Activated CD8-positive, alpha-beta T cell treated with anti-CD3 and anti-CD28 coated beads, Interleukin-2, amount 10 ng/mL, durations not matched to agents 7 days and 5 days (primary cell): ENCODE results near the gene USP5. TPM values are rescaled to one million over a fixed set of nuclear protein-coding genes. Genes with fewer than 3 reads are reported as not detected.
"Not testable (repeated sequence)": the region's sequence is repeated elsewhere in the genome, so short reads cannot be mapped to it uniquely, and the experiment has no call there.

ENCODE experiments used
- ATAC-seq: fragments of 150-1000 bp; cut with Tn5 transposase; one replicate; pipeline ENCODE4 v1.10.0; 2021; ENCODE audit warnings: moderate library complexity
- CTCF ChIA-PET: fragments of 350-600 bp; sonication (Branson Sonifier 250); formaldehyde crosslinking; loops from one replicate; lab custom pipeline; 2021; ENCODE audit warnings: antibody characterized with exemption; lab: Charles Lee
- POLR2A ChIA-PET: fragments of 350-600 bp; sonication (Branson Sonifier 250); formaldehyde crosslinking; loops from one replicate; lab custom pipeline; 2021; ENCODE audit warnings: antibody characterized with exemption; lab: Charles Lee
- DNase-seq: peaks from one replicate; pipeline ENCODE4 v3.0.0-alpha.2; 2020
- H3K27ac Mint-ChIP-seq: one replicate; pipeline ENCODE4 v1.8.0; 2021; ENCODE audit warnings: mild to moderate bottlenecking, mixed read lengths
- H3K27me3 Mint-ChIP-seq: one replicate; pipeline ENCODE4 v1.8.0; 2021; ENCODE audit warnings: low read depth, mixed read lengths
- H3K36me3 Mint-ChIP-seq: one replicate; pipeline ENCODE4 v1.8.0; 2021; ENCODE audit warnings: low read depth, mixed read lengths
- H3K4me1 Mint-ChIP-seq: one replicate; pipeline ENCODE4 v1.8.0; 2021; ENCODE audit warnings: low read depth, mixed read lengths
- H3K4me3 Mint-ChIP-seq: one replicate; pipeline ENCODE4 v1.8.0; 2021; ENCODE audit warnings: mild to moderate bottlenecking, mixed read lengths
- H3K9me3 Mint-ChIP-seq: one replicate; pipeline ENCODE4 v1.8.0; 2022; ENCODE audit warnings: mixed read lengths; ENCODE audit not compliant: insufficient read depth
- total RNA-seq, 2 experiments: library from RNA; stranded (reverse); gene quantifications; one replicate each; pipeline ENCODE4 v1.2.3, GENCODE V29; 2021

The USP5 gene
- total RNA-seq, 2 experiments from 2014 or later = 105 to 108 TPM

DNA sequence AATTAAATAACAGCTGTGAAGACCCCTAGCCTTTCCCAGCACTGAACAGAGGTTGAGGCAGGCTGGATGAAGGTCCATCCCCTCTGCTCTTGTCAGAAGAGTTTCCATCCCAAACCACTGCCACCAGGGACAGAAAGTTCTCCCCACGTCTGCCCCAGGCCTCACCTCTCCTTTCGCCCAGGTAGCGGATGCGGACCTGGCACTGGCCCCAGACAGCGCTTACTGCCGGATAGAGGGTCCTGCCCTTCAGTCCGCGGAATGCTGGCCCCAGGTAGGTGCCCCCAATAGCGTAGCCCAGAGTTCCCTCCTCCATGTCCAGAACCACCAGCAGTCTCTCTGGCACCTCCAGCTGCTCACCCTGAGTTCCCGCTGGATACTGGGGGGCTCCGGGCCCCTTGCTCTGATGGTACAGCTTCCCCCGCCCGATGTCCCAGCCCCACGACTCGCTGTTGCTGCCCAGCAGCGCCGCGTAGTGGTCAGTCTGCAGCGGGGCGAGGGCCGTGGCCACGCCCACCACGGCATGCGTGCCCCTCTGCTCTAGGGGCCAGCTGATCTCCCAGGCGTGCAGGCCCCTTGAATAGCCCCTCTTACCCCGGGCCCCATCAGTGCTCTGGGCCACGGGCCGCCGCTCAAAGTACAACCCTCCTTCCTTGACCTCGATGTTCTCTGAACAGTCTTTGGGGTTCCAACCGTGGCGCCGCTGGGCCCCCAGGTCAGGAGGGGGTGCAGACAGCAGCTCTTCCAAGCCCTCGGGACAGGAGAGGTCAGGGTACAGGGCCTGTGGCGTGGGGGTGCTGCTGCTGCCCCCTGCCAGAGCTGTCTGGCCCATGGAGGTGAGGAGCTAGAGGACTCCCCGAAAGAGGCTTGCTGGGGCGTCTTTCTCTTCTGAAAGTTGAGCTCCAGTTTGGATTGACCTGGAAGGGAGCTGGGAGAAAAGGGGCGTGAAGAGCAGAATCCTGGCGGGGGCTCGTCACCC is 20.4 kb downstream of the USP5 start:
- Mint-ChIP-seq H3K27ac (peak overlapping the region; percentile 96), H3K27me3 (no peaks in the 10 kb centered on the region), H3K4me3 (peak overlapping the region; percentile 94), H3K9me3 (no peaks in the 10 kb centered on the region), H3K36me3 (peaks cover 66% of the 10 kb centered on the region), H3K4me1 (peaks cover 59% of the 10 kb centered on the region)
- CTCF ChIA-PET = interaction anchor here (0.7 to 6.1 kb wide), 39 partner anchors 8 to 302 kb away, joined by 3 to 121 read pairs (median 8); partner anchors contain the start of genes C12orf57, C1RL, CDCA3 and COPS7A
- POLR2A ChIA-PET = interaction anchor here (0.6 to 3.6 kb wide), 28 partner anchors 10 to 407 kb away, joined by 3 to 47 read pairs (median 5); partner anchors contain the start of genes C12orf57, CDCA3, COPS7A and MLF2
- ATAC-seq = peak; percentile 32
- DNase-seq = peak; percentile 91

DNA sequence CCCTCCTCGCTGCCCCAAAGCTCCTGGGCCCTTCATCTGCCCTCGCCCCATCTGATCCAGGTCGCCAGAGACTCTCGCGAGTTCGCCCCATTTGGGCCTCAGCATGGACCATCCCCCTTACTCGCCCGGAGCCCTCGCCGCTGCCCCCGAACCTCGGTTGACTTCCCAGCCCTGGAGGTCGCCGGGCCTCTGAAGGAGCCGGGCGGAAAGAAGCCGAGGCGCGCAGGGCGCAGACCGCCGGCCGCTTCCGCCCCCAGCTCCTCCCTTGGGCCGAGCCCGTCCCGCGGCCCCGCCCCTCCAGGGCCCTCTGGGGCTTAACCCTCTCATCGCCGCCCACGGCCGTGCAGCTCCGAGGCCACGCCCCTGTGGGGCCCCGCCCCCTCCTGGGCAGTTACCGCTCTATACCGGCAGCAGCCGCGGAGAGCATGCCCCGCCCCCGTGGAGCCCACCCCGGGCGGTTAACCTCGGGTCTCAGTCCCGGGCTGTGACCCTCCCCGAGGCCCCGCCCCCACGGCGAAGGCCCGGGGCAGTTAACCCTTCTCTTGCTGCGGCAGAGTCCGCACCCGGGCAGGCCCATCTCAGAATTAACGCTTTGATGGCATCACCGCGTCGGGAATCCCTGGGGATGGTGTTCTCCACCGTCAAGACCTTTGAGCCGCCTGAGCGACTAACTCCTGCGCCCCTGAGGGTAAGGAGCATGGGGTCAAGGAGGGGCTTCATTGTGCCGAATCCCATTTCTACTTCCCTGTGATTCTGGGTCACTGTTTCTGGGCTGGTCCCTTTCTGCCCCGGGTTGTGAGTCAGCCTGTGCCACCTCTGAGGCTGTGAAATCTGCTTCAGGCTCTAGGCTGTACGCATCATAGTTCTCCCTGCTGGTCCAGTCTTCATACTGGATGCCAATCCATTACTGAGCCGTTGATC is 21.4 kb downstream of the USP5 start, which contains the start of gene SPSB2:
Gene SPSB2 (minus strand): TSS at position 210 of the 921 bp plus-strand sequence. CDS start 402 bp downstream, outside the sequence.
- peak; percentile 99 for DNase-seq
- H3K4me1 Mint-ChIP-seq = peaks cover 56% of the 10 kb centered on the region
- H3K36me3 Mint-ChIP-seq = peaks cover 63% of the 10 kb centered on the region
- H3K27ac Mint-ChIP-seq = peak within 1 kb of the TSS; percentile 96
- CTCF ChIA-PET = interaction anchor here (0.7 to 6.1 kb wide), 39 partner anchors 7 to 303 kb away, joined by 3 to 121 read pairs (median 8); partner anchors contain the start of genes C12orf57, C1RL, CDCA3 and COPS7A
- peak within 1 kb of the TSS; percentile 94 for H3K4me3 Mint-ChIP-seq
- POLR2A ChIA-PET = interaction anchor here (0.6 to 3.6 kb wide), 26 partner anchors 9 to 408 kb away, joined by 3 to 47 read pairs (median 5); partner anchors contain the start of genes C12orf57, CDCA3, COPS7A and MLF2
- H3K9me3 Mint-ChIP-seq = no peaks in the 10 kb centered on the region
- H3K27me3 Mint-ChIP-seq = no peaks in the 10 kb centered on the region
- peak; percentile 78 for ATAC-seq

DNA sequence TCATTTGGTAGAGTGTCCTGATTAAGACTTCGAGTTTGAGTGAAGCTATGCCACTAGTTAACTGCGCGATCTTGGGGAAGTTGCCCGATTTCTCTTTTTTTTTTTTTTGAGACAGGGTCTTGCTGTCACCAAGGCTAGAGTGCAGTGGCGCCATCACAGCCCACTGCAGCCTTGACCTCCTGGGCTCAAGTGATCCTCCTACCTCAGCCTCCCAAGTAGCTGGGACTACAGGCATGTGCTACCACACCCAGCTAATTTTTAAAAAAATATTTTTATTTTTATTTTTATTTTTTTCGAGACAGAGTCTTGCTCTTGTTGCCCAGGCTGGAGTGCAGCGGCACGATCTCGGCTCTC is 22.0 kb downstream of the USP5 start:
- H3K9me3 Mint-ChIP-seq, H3K27me3 Mint-ChIP-seq, ATAC-seq, DNase-seq: not testable (repeated sequence)
- peaks cover 59% of the 10 kb centered on the region for H3K36me3 Mint-ChIP-seq
- H3K27ac Mint-ChIP-seq = peak overlapping the region; percentile 79
- POLR2A ChIA-PET = interaction anchor here (1.1 to 3.6 kb wide), 7 partner anchors 18 to 121 kb away, joined by 3 to 41 read pairs (median 5); partner anchors contain the start of genes C12orf57, MLF2 and RNU7-1
- peaks cover 50% of the 10 kb centered on the region for H3K4me1 Mint-ChIP-seq
- CTCF ChIA-PET = interaction anchor here (0.8 to 6.1 kb wide), 8 partner anchors 9 to 119 kb away, joined by 4 to 121 read pairs (median 15); partner anchors contain the start of genes CDCA3, LRRC23 and USP5
- H3K4me3 Mint-ChIP-seq = peak overlapping the region; percentile 94

- H3K9me3 Mint-ChIP-seq, DNase-seq, POLR2A ChIA-PET, H3K27ac Mint-ChIP-seq, H3K27me3 Mint-ChIP-seq, ATAC-seq, H3K4me1 Mint-ChIP-seq, H3K4me3 Mint-ChIP-seq: not testable (repeated sequence)
- CTCF ChIA-PET = interaction anchor here (1.1 kb wide), 1 partner anchor 7 kb away, joined by 4 read pairs; no protein-coding TSS in a partner anchor
- peaks cover 24% of the 10 kb centered on the region for H3K36me3 Mint-ChIP-seq
Measured at GRCh38 chr12:6879824-6880223, 27.9 kb downstream of the USP5 start.

DNA sequence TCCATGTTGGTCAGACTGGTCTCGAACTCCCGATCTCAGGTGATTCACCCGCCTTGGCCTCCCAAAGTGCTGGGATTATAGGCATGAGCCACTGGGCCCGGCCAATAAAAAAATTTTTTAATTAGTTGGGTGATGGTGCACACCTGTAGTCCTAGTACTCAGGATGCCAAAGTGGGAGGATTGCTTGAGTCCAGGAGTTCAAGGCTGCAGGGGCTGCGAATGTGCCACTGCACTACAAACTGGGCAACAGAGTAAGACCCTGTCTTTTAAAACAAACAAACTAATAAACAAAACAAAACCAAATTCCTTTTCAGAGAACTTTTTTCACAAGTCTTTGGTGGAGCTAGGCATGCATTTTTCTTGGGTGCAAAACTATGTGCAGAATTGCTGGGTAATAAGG is 31.3 kb downstream of the USP5 start:
- CTCF ChIA-PET = interaction anchor here (1.2 to 2.7 kb wide), 4 partner anchors 9 to 17 kb away, joined by 3 to 23 read pairs (median 4); partner anchors contain the start of gene SPSB2
- Mint-ChIP-seq H3K27ac (no peak overlapping the region), H3K27me3 (no peaks in the 10 kb centered on the region), H3K36me3 (peaks cover 13% of the 10 kb centered on the region), H3K9me3 (no peaks in the 10 kb centered on the region), H3K4me3 (no peak overlapping the region), H3K4me1 (no peaks in the 10 kb centered on the region)
- POLR2A ChIA-PET = interaction anchor here (2.2 to 2.4 kb wide), 2 partner anchors 8 to 11 kb away, joined by 10 to 17 read pairs; partner anchors contain the start of gene SPSB2
- DNase-seq (no peak), ATAC-seq (no peak)

- ATAC-seq = no peak
- Mint-ChIP-seq H3K4me3 (no peak overlapping the region), H3K36me3 (peaks cover 13% of the 10 kb centered on the region), H3K9me3 (no peaks in the 10 kb centered on the region), H3K27ac (no peak overlapping the region), H3K27me3 (no peaks in the 10 kb centered on the region), H3K4me1 (peaks cover 3% of the 10 kb centered on the region)
- POLR2A ChIA-PET = interaction anchor here (1.0 to 2.4 kb wide), 2 partner anchors 11 kb away, joined by 4 to 17 read pairs; partner anchors contain the start of gene SPSB2
- CTCF ChIA-PET = interaction anchor here (1.4 to 2.7 kb wide), 2 partner anchors 8 to 11 kb away, joined by 3 to 23 read pairs; partner anchors contain the start of gene SPSB2
- no peak for DNase-seq
Measured at GRCh38 chr12:6883683-6884082, 31.7 kb downstream of the USP5 start.

DNA sequence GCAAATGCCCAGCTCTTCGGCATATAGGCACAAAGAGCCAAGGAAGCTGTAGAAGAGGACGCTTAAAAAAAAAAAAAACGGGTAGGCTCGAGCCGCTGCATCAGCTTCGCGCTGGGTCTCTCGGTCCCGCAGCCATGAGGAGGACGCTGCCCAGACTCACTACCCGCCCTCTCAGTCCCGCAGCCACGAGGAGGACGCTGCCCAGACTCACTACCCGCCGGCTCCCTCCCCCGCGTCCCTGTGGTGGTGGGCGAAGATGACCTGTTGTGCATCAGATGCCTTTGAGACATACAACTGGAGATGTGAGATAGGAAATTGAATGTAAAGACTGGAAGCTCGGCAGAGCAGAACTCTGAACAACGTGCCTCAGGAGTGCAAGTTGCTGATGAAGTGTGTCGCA is 32.6 kb downstream of the USP5 start:
- H3K27ac Mint-ChIP-seq = no peak overlapping the region
- no peak overlapping the region for H3K4me3 Mint-ChIP-seq
- DNase-seq (no peak), ATAC-seq (no peak)
- no peaks in the 10 kb centered on the region for H3K27me3 Mint-ChIP-seq
- peaks cover 3% of the 10 kb centered on the region for H3K4me1 Mint-ChIP-seq
- ChIA-PET POLR2A (interaction anchor here (1.0 kb wide), 1 partner anchor 12 kb away, joined by 4 read pairs; the partner anchor contains the start of gene SPSB2), CTCF (interaction anchor here (1.6 kb wide), 1 partner anchor 15 kb away, joined by 4 read pairs; no protein-coding TSS in a partner anchor)
- H3K9me3 Mint-ChIP-seq = no peaks in the 10 kb centered on the region
- peaks cover 10% of the 10 kb centered on the region for H3K36me3 Mint-ChIP-seq

DNA sequence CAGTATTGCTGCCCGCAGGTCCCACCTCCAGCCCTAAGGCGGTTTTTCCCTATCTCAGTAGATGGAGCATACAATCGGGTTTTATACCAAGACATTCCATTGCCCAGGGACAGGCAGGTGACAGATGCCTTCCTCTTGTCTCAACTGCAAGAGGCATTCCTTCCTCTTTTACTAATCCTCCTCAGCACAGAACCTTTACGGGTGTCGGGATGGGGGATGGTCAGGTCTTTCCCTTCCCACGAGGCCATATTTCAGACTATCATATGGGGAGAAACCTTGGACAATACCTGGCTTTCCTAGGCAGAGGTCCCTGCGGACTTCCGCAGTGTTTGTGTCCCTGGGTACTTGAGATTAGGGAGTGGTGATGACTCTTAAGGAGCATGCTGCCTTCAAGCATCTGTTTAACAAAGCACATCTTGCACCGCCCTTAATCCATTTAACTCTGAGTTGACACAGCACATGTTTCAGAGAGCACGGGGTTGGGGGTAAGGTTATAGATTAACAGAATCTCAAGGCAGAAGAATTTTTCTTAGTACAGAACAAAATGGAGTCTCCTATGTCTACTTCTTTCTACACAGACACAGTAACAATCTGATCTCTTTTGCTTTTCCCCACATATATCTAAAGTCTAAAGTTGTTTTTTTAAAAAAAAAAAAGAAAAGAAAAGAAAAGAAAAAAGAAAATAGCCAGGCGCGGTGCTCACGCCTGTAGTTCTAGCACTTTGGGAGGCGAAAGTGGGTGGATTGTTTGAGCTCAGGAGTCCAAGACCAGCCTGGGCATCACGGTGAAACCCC is 34.5 kb downstream of the USP5 start:
- DNase-seq, H3K27ac Mint-ChIP-seq, H3K27me3 Mint-ChIP-seq, H3K4me3 Mint-ChIP-seq, ATAC-seq, H3K9me3 Mint-ChIP-seq: not testable (repeated sequence)
- Mint-ChIP-seq H3K4me1 (peaks cover 17% of the 10 kb centered on the region), H3K36me3 (peaks cover 16% of the 10 kb centered on the region)
- POLR2A ChIA-PET = interaction anchor here (0.9 to 1.0 kb wide), 2 partner anchors 13 kb away, joined by 3 read pairs; partner anchors contain the start of gene SPSB2
- CTCF ChIA-PET = interaction anchor here (1.6 to 2.2 kb wide), 2 partner anchors 14 to 17 kb away, joined by 4 to 8 read pairs; partner anchors contain the start of gene SPSB2

DNA sequence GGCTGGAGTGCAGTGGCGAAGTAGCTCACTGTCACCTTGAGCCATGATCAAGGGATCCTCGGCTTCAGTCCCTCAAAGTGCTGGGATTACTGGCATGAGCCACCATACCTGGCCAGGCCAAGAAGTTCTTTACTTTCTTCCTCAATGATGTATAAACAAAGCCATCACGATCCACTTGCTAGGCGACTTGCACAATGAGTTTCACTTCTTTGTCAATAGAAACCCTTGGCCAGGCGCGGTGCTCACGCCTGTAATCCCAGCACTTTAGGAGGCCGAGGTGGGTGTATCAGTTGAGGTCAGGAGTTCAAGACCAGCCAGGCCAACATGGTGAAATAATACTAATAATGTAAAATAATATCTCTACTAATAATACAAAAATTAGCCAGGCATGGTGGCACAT is 35.5 kb downstream of the USP5 start:
- DNase-seq = no peak
- Mint-ChIP-seq H3K4me3 (no peak overlapping the region), H3K27me3 (no peaks in the 10 kb centered on the region), H3K9me3 (no peaks in the 10 kb centered on the region), H3K4me1 (peaks cover 27% of the 10 kb centered on the region), H3K36me3 (peaks cover 16% of the 10 kb centered on the region), H3K27ac (no peak overlapping the region)
- ChIA-PET POLR2A (interaction anchor here (1.1 to 1.2 kb wide), 2 partner anchors 13 to 14 kb away, joined by 3 read pairs; partner anchors contain the start of gene SPSB2), CTCF (interaction anchor here (1.0 to 2.2 kb wide), 3 partner anchors 15 to 50 kb away, joined by 3 to 8 read pairs (median 5); partner anchors contain the start of gene SPSB2)
- ATAC-seq = no peak
